HG03565 (cell line): ENCODE data around the gene ASIC4.
A peak's percentile ranks its signal among the peaks of the same experiment; 100 is the strongest.

Source experiments
- ATAC-seq: cut with Tn5 transposase; IDR thresholded peaks from one replicate; pipeline ENCODE4 v1.9.1; 2021; ENCODE audit warnings: mild to moderate bottlenecking, moderate library complexity; ENCODE audit not compliant: unreplicated experiment

The ASIC4 gene

DNA sequence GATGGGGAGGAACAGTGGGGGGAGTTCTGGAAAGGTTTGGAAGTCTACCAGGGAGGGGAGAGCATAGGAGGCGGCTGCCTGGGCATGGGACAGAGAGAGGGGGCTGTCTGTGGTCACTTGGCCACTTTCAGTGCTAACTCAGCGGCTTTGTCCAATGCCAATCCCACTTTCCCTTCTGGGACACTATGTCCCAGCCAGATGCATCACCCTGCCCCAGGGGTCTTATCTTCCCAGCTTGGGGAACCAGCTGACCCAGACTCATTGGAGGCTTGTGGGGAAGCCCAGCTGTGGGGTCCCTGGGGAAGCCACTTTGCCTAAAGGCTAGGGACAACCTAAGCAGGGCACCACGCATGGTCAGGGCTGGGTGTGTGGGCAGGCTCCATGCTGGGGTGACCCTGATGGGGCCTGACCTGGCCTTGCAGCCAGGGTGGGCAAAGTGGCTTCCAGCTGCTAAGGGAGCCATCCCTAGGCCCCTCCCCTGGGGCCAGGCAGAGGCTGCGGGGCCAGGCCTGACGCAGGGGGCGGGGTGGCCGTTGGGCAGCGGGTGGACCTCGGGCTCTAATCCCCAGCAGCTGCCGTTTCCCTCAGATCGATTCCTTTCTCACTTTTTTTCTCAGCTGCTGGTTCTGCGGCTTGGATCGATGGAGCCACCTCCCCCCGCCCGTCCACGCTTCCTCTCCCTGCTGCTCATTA is 1.6 kb upstream of the ASIC4 start:
- no peak for ATAC-seq

DNA sequence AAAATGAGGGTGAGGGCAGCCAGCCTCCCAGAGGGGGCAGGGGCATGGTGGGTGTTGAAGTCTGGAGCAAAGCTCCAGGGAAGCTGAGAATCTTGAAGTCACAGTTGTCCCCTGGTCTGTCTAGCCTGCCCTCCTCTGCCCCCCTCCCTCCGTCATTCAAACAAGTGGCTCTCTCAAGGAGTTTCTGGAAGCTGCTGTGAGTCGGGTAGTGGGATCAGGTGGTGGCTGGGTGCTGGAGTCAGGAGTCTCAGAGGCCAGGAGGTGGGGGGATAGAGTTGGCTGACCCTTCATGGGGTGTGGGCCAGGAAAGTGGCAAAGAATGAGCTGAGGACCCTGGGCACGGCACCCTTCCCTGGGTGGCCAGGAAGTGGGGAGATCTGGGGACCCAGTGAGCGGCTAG is 495 bp upstream of the ASIC4 start:
- ATAC-seq = no peak

DNA sequence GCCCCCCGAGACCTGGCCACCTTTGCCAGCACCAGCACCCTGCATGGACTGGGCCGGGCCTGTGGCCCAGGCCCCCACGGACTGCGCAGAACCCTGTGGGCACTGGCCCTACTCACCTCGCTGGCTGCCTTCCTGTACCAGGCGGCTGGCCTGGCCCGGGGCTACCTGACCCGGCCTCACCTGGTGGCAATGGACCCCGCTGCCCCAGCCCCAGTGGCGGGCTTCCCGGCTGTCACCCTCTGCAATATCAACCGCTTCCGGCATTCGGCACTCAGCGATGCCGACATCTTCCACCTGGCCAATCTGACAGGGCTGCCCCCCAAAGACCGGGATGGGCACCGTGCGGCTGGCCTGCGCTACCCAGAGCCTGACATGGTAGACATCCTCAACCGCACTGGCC is 554 bp downstream of the ASIC4 start:
- no peak for ATAC-seq

DNA sequence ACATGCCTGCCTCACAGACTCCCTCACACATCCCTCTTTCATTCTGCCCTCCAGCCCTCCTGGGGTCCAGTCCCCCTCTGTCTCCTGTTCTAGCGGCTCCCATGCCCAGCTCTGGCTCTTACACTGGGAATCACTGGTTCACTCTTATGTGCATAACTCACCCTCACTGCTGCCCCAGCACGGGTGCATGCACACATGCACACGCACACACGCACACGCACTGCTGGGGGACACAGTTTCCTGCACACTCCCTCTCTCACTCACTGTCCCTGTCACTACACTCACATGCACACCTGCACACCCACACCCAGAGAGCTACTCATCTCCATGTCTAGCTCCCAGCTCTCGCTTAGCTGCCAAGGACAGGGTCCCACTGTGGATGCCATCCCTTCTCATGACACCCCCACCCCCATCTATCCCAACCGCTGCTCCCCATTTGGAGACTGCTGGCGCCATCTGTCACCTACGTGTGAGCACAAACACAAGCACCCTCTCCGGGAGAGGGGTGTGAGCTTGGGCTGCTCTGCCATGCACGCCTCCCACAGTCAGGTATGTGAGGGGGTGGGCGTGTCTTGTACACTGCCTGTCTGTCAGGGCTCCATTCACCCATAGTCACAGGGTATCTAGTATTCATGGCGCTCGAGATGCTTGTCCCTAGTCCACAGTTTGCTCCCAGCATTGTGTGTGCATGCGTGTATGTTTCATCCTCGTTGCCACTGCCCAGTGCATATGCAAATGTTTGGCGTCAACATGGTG is 1.8 kb downstream of the ASIC4 start:
- no peak for ATAC-seq

DNA sequence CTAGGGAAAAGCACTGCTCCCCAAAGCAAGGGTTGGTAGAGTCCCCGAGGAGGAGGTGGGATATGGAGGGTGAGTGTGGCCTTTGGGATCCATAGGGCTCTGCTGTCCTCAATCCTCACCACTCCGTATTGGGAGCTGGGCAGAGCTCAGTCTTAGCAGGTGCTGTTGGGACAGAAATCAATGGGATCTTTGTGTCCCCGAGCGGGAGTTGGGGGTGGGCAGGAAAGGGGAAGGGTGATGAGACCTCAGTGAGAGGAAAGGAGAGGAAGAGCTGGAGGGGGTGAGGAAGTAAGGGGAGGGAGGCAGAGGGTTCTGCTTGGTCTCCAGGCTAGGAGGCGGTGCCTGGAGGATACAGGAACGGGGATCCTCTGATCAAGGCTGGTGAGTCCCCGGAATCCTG is 2.6 kb downstream of the ASIC4 start:
- ATAC-seq = no peak

DNA sequence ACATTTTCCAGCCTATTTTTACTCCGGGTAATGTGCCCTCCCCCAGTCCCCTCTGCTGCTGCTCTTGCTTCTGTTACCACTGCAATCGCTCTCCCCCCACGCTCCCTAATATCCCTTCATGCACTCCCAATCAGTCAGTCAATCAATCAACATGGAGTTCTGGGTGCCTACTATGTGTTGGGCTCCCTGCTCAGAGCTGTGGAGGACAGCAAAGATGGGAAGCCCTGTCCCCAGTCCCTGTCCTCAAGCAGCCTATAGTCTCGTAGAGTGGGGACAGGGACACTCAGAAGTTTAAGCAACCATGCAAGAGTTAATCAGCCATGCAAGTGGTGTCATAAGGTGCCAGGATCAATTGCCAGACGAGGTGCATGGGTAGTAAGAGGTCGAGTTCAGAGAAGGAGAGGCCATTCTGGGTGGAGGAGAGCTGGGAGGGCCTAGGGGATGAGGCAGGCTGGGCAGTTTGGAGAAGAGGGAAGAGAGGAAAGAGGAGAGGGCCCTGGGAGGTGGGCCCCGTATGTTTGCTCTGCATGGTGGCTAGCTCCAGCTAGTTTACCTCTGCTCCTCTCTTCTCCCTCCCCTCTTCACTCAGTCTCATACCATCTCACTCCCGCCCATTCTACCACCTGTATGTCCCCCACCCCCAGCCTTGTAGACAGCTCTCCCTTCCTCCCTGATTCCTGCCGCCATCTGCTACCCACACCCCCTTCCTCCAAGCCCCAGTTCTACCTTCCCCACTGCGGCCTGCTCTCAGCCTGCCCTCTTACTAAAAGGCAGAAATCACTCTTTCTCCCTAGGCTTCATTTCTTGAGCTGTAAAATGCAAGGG is 3.9 kb downstream of the ASIC4 start:
- no peak for ATAC-seq

DNA sequence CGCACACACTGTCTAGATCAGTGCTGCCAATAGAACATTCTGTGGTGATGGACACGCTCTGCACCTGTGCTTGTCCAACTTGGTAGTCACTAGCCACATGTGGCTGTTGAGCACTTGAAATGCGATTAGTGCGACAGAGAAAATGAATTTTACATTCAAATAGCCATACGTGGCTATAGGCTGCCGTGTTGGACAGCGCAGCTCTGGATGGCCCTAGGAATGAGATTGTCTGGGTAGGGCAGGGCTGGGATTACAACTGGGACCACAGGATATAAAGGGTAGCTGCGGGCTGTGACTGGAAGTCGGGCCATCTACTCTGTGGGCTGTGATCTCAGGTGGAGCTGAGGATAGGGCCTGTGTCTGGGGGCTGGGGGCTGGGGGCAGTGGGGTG is 5.2 kb downstream of the ASIC4 start:
- no peak for ATAC-seq

DNA sequence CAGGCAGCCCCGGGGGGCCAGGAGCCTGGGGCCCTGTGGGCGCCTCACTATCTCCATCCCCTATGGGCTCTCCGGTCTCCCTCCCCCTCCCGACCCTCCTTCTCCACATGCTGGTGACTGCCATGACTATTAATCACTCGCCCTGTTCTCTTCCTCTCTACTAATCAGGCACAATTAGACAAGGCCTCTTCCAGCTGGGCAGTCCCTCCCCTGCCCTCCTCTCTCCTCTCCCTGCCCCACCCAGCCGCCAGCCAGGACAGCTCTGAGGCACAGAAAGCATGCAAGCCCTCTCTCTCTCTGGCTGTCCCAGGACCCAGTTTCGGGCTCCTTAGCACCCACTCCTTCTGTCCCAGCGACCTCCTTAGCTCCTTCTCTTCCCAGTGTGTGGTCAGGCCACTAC is 5.8 kb downstream of the ASIC4 start:
- no peak for ATAC-seq

DNA sequence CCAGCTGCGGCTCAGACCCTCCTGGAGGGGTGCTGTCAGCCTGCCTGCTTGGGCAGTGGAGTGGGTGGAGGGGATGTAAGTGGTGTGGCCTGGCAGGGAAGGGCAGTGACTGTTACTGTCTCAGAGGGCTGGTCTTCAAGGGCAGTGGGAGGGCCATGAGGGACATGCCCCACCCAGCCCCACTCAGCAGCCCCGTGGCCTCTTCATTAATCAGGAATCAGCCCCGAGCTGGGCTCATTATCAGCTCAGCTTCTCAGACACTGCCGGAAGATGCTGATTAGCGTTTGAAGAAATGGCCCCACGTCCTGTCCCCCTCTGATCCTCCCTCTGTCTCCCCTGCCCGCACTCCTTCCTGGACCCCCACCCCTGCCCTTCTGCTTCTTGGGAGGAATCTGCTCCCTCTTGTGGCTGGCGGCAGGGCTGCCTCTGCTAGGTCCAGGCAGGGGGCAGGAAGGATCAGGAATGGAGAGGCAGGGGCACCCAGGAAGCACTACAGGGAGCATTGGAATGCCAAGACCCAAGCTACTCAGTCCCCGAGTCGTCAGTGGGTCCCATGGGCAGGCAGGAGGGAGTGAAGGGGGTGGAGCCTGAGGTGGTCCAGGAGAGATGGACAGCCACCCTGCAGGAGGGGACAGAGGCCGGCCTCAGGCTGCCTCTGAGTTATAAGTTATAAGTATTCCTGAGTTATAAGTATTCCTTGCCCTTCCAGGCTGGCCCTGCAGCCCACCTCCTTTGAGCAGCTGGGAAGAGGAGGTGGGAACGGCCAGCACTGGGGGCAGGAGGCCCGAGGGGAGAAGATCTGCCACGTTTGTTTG is 7.0 kb downstream of the ASIC4 start:
- ATAC-seq = no peak

DNA sequence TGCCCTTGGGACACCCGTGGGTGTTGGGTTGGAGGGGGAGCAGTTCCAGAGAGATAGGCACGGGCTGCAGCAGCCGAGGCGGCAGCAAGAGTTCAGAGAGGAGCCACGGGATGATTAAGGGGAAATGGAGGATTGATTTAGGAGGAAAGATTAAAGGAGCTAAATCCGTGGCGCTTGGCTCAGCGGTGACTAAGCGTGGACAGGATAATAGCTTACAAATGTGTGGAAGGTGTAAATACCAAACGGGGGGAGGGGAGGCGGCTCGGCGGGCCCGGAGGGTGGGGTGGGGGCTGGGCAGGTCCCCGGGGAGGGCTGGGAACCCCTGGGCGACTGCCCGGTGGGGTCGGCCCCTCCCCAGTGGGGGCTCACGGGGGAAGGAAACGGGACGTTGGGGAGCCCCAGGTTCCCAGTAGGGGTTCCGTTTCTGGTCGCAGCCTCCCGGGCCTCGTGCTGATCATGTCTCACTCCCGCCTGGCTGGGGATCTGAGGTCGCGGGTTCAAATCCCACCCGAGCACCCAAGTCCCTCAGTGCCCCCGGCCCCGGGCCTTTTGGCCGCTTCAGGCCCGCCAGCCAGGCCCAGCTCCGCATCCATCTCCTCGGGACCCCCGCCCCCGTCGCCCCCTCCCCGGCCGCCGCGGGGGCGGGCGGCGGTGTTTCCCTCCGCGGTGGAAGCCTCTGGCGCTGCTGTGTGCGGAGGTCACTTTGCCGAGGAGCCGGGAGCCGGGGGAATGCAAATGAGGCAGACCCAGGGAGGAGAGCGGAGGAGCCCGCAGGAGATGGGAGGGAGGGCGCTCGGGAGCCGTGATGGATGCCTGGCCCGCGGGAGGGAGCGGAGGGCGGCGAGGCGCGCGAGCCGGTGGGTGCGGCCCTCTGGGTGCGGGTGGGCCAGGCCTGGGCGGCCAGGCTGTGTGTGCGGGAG is 8.1 kb downstream of the ASIC4 start:
- ATAC-seq = no peak

DNA sequence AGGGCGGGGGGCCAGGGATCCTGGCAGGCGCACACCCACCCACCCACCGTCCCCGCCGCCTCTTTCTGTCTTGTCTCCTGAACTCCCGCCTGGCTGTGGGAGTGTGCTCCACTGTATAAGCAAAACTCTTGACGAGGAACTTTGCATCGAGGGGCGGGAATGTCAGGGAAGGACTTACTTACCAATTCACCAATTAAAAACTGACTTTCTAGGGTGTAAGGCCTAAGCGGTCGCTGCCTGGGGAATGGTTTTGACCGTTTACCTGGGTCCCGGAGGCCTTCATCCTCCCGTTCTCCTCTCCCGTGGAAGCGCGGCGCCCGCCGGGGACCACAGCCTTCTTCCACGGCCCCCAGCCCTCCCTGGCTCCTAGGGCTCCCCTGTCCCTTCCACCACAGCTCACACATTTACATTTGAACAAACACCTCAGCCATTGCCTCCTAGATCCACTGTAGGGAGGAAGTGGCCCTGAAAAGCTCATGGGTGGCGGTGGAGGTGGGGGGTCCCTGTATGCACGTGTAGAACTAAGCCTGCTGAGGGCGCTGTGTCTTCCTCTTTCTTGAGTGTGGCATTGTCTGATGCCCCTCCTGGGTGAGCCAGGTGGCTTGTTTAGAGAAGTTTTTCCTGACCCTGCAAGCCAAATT is 8.9 kb downstream of the ASIC4 start:
- ATAC-seq = no peak

DNA sequence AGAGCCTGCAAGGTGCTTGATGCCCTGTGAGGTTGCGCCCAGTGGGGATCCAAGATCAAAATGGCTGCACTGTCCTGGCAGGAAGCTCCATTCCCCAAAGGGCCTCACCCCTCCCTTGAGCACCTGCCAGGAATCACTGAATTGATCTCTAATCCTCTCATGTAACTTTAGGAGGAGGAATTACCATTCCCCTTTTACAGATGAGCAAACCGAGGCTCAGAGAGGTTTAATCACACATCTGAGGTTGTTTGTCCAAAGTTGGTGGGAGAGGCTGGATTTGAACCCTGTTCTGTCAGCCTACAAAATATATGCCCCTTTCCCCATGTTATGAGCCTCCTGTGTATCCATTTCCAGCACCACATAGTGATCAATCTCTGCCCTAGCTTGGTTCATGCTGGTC is 10.5 kb downstream of the ASIC4 start:
- no peak for ATAC-seq

DNA sequence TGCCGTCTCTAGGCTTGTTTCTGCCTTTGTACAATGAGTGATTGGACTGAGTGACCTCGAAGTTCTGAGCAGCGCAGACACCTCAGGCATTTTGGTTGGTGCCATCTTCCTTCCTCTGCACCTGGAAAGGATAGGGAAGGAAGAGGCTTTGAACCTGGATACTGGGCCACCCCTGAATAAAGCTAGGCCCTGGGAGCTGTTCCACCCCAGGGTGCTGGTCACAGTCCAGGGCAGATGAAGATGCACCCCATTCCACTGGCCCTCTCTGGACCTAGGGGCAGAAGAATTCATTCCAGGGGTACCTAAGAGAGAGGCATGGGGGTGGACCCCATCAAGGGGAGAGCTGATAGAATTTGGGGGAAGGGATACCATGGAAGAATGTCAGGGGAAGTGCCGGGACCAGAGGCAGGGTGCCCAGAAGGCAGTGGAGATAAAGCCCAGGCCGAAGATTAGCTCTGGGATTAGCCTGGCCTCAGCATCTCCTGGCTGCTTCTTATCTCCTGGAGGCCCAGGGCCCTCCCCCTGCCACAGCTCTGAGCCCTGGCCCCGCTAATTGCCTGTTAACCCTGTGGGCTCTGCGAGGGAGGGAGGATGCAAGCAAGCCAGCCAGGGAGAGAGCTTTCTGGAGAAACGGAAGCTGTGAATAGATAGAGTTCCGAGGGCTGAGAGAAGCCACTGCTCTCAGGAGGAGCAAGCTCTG is 11.4 kb downstream of the ASIC4 start:
- ATAC-seq = no peak

DNA sequence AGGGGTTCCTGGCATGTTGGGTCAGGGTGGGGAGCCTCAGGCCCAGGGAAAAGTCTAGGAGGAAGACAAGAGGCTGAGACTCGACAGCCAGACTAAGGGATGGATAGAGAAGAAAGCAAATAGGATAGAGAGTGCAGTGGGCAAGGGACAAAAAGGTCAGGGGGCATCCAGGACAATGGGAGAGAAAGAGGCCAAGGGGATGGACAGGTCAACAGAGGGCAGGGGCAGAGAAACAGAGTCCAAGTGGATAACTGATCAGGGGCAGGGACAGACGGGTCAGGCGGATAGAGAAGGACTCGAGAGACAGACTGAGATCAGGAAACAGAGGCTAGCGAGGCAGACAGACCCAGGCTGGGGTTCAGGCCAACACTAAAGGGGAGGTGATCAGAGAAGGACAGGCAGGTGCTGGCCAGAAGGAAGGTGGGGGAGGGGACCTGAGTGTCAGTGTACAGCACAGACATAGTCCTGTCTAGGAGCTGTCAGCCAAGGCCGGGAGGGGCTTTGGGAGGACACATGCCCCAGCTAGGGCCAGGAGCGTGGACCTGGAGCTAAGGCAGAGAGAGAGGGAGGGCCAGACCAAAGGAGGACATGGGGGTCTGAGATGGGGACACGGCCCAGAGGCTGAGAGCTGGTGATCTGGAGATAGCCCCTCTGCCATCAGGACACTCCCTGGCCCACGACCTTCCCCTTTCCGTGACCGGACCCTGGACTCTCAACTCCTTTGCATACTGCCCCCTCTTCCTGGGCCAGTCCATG is 12.2 kb downstream of the ASIC4 start:
- ATAC-seq = no peak

DNA sequence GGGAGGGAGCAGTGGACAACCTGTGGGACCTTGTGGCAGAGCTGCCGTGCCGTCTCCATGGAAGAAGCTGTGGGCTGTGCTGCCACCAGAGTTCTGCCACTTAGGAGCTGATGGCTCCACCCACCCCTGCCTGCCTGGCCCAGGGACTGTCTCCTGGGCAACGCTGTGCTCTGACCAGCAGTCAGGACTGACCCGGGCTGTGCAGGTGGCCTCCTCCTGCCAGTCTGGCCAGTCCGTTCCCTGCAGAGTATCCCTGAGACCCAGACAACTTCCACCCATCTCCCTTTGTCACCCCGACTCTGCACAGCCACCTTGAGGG is 12.8 kb downstream of the ASIC4 start:
- no peak for ATAC-seq

DNA sequence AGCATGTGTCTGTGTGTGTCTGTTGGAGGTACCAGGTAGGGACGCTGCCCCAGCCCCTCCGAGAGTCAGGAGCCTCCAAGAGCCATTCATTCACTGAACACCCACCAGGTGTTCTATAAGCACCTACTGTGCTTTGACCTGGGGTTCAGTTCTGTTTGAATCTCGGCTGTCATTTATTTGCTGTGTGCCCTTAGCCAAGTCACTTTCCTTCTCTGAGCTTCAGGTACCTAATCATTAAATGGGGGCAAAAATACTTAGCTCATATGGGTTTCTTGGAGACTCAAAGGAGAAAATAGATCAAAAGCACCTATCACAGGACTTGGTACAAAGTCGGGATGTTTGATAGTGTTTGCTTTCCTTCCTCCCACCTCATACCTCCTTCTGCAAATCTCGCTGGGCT is 13.2 kb downstream of the ASIC4 start:
- ATAC-seq = no peak

DNA sequence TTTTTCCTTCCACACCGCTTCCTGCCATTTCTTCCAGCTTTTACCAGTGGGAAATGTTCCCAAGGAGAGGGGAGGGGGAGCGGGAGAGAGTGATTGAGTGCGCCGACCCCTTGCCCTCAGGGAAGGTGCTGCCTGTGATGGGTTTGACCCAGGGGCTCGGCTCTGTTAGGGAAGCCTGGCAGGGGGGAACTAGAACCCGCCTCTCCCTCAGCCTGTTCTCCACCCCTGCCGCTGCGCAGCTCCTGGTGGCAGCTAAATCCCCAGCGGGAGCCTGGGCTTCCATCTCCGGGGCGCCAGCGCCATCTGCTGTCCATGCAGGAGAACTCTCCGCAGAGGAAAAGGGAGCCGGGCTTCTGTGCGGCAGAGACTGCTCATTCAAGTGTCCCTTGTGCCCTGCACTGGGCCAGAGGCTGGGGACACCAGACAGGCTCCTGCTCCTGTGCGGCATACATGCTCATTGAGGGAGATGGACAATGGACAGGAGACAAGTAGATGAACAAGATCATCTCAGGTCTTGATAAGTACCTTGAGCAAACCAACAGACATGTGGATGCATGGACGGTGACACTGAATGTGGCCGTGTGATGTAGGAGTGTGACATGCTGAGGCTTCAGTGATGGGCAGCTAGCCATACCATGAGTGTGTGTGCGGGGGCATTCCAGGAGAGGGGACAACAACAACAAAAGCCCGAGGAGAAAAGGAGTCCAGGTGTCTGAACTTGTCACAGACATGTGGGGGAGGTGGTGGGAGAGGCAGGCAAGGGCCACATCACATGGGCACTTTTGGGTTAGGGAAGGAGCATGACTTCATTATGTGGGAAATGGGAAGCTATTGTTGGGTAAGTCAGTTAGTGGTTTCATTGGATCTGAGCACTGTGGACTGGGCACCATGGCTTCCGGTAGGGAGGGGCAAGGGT is 16.0 kb downstream of the ASIC4 start:
- peak; percentile 87 for ATAC-seq
